NCI-H748 (cell line): ENCODE results near the gene TBC1D8.

ENCODE experiments used
- DNase-seq: peaks from one replicate; lab custom pipeline; 2025; ENCODE audit not compliant: unreplicated experiment; lab: John Stamatoyannopoulos, UW

TBC1D8 gene

DNA sequence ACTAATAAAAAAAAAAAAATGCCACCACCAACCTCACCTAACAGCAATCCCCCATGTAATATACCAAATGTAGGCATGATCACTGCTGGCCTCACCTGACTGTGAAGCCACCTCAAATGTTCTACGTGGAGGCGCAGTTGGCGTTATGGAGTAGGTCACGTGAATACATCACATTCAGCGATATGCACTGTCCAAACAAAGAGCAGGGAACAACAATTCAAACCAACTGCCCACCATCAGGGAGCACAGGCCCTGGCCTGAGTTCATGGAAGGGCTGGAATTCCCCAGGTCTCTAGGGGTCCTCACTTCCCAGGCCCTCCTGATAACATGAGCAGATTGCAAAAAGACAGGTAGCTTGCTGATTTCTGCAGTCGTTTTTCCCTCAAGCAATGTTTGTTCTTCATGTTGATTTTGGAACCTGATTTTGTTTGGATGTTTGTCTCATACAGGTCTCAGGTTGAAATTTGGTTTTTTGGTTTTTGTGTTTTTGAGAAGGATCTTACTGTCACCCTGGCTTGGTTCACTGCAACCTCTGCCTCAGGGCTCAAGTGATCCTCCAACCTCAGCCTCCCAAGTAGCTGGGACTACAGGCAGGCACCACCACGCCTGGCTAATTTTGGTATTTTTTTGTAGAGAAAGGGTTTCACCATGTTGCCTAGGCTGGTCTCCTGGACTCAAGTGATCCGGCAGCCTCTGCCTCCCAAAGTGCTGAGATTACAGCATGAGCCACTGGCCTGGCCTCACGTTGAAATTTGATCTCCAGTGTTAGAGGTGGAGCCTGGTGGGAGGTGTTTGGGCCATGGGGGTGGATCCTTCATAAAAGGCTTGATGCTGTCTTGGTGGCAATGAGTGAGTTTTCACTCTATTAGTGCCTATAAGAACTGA lies 15.5 kb downstream of the TBC1D8 start:
- peak; percentile 4 for DNase-seq

DNA sequence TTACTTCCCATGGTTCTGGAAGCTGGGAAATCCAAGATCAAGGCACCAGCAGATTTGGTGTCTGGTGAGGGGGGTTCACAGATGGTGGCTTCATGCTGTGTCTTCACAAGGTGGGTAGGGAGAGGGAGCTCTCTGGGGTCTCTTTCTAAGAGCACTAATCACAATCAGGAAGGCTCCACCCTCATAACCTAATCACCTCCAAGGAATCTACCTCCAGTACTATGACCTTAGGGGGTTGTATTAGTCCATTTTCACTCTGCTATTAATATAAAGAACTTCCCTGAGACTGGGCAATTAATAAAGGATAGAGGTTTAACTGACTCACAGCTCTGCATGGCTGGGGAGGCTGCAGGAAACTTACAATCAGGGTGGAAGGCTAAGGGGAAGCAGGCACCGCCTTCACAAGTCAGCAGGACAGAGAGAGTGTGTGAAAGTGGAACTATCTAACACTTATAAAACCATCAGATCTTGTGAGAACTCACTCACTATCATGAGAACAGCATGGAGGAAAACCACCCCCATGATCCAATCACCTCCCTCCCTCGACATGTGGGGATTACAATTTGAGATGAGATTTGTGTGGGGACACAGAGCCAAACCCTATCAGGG lies 17.6 kb downstream of the TBC1D8 start:
- no peak for DNase-seq

DNA sequence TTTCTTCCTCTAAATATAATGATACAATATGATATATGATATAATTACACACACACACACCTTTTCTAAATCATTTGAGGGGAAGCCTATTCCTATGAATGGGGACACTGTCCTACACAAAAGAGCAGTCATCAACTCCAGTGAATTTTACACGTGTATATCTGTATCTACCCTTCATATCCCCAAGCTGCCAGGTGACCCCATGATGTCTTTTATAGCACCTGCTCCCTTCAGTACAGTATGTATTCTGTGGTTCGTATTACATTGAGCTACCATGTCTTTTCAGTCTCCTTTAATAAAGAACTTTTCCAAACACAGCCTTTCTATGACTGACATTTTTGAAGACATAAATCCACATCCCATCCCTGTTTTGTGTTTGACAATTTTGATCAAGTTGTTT lies 19.0 kb downstream of the TBC1D8 start:
- DNase-seq: peak; percentile 5

DNA sequence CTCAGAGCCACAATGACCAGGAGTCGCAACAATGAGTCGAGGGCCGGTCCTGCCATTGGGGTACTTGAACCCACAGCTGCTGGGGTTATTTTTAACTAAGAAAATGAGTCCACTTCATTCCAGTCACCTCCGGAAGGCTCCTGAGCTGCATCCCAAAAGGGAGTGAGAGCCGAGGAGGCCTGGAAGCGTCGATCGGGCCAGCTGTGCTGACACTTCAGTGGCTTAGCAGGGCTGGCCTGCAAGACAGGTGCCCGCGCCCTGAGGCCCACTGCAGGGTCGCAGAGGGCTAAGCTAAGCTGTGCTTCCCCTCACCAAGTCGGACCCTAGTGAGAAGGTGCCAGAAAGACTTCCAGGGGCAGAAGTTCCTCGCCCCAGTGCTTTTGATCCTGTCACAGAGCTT lies 21.1 kb downstream of the TBC1D8 start:
- DNase-seq: no peak

DNA sequence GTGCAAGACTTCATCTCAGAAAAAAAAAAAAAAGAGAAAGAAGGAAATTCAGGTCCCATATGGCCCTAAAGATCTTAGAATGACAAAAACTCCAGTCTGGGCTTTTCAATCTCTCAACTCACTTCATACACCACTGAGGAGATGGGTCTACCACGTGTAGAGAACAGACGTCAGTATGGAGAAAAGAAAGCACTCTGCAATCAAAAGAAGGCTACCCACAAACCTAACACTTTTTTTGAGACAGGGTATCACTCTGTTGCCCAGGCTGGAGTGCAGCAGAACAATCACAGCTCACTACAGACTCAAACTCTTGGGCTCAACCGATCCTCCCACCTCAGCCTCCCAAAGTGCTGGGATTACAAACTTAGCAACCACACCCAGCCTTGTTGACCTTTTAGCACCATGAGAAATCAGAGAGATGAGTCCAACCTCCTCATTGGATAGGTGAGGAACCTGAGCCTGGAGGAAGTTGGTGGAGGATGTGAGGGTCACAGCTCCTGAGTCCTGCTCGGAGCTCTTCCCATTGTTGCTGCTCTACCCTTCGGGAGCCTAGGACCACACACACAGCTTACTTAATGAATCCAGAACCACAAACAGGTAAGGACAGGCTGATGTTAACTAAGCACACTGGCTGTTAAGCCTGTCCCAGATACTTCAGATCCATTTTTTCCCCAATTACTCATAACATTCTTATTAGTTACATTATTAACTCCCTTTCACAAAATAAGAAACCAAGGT lies 23.7 kb downstream of the TBC1D8 start:
- peak; percentile 1 for DNase-seq

DNA sequence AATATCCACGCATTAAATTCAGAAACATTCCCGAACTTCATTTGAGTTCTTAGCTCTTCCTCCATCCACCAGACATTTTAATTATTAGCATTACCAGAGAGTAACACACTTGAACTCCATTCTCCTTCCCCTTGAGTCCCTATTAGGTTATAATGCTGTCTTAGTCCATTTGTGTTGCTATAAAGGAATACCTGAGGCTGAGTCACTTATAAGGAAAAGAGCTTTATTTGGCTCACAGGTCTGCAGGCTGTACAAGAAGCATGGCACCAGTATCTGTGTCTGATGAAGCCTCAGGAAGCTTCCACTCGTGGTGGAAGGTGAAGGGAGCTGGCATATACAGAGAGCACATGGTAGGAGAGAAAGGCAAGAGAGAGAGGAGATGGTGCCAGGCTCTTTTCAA lies 25.4 kb downstream of the TBC1D8 start:
- DNase-seq: no peak

DNA sequence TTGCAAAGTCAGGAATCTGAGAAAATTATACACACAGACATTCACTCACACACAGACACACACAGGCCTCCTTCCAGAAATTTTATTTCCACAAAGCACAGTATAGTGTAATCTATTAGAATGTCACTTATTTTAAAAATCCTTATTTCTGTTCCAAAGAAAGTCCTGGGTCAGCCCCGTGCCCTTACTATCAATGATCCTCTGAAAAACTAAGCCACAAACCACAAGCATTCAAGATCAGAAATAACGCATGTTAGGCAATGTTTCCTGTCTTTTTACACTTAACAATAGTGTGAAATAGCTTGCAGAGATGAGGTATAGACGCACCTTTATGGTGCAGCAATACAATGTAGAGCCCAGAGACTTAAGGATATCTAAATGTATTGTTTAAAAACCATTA lies 25.8 kb downstream of the TBC1D8 start:
- DNase-seq: no peak

DNA sequence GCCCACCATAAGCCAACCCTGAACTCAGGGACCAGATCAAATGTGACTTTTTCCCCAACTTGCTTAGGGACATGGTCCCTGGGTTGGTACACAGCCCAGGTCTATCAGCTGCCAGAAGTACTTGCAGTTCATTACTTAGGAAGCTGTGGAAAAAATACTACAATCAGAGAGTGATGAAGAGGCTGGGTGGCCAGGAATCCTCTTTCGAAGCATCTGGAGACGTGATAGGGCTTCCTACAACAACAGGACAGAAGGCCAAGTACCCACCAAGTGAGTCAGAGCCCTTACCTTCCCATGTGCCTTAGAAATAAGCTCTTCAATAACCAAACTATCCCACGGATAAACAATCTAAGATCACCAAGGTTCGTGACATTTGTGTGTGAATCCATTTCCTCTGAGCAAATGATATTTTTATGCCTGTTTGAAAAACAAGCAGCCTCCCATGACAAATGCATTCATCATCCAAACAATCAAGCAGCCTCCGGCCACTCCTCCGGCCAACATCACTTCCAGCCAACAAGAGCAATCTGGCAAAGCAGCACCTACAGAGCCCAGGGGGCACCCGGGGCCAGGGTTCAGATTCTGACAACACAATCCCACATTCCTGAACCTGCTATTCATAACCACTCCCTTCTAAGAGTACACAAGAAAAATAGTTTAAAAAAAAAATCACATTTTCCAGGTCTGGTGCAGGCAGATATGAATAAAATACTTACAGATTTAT lies 26.4 kb downstream of the TBC1D8 start:
- DNase-seq: no peak

DNA sequence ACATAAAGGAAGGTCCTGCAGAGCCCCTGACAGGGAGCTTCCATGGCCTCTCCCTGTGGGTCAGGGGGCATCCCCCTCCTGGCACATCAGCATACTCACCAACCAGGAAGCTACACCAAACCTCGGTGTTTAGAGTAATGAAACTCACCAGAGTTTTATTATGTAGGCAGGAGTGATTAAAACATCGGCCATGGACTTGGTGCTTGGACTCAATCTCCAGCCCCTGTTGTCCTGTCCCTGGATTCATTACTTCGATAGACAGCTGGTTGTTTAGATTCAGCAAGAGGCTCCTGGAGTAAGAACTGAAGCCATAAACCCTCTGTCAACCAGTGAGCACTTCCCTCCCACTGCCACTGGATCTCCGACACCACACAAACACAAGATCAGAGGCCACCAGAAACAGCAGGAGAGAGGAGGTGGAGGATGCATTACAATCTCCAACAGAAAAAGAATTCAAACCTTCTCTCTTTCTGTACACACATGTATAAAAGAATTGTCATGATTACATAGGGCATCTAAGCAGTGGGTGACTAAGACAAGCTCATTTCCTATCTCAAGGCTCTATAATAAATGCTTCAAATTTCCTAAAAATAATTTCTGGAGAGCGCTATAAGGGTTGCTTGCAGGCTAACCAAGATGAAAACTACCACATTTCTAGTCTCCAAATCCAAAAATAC lies 27.2 kb downstream of the TBC1D8 start:
- no peak for DNase-seq

DNA sequence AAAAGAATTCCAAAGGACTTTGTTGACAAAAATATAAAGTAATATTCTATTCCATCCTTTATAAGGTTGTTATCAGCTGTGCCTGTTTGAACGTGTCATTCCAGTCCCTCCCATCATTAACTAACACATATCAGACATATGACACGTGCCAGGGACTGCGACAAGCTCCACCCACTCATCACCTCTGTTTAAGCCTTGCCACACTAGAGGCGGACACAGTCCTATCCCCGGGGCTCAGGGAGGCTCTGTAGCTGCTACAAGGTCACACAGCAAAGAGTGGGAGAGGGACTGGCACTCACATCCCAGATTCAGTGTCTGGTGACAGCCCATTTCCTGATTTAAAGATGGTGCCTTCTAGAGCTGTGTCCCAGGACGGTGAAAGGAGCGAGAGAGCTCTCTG lies 30.0 kb downstream of the TBC1D8 start:
- DNase-seq: peak; percentile 3

DNA sequence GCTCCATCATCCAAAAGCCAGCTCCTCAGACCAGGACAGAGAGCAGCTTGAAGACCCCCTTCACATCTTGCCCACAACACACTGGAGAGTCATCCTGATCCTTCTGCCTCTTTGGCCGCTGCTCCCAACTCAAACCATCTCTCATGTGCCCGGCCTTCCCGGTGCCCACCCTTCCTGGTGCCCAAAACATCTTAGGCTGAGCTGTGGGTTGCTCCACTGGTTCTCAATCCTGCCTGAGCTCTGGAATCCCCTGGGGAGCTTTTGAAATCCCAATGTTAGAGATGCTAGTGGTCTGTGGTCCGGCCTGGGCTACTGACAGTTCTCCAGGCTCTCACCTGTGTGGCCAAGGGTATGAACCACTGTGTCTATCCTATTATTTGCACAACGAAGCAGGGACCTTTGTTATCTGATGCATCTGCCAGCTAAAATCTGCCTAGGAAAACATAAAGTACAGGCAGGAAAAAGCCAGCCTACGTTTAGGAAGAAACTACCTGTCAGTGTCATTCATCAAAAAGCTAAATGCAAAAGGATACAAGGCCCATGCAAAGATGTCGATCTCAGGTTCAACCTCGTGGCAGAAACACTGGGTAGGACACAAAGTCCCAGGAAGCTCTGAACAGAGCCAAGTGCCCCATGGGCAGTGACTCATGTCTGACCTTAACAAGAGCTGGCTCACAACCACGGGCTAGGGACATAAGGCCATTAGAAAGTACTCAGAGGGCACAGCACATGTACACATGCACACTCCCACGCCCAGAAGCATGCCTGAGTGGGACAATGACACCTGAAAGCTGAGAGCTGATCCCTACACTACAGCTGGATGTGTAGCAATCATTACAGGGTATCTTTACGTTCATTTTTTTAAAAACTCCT lies 30.8 kb downstream of the TBC1D8 start:
- DNase-seq: peak; percentile 3

DNA sequence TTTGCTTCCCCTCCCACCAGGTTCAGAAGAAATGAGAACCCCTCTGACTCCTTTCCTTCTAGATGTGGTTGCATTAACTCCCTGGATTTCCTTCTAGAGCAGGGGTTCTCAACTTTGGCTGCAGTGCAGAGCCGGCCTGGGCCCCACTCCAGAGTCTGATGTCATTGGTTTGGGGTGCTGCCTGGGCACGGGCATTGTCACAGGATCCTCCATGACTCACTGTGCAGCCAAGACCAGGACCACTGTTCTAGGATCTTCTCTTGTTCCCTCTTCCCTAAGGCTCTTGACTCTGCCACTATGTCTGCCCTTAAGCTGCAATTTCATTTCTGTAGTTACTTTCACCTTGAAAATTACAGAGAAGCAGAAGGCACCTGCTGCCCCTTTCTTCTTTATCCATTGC lies 31.8 kb downstream of the TBC1D8 start:
- DNase-seq: no peak

DNA sequence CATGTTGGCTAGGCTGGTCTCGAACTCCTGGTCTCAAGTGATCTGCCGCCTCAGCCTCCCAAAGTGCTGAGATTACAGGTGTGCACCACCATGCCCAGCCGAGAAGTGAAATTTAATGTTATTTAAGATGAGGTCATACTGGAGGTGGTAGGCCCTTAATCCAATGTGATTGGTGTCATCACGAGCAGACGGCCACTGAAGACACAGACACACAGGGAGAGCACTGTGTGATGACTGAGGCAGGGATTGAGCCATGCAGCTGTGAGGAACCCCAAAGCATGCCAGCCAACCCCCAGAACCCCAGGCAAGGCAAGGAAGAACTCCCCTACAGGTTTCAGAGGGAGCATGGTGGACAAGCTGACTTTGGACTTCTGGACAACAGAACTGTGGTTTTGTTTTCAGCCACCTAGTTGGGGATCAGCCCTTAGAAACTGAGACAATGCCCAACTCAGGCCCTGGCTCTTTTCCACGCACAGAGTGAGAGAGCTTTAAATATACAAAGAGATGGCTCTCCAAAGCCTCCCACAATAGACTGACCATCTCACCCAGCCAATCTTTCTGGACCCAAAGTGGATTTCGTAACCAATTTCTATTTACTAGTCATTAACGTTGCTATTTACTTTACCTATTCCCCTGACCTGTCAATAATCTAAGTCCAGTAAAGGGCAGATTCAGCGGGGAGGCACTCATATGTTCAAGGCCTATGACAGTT lies 34.2 kb downstream of the TBC1D8 start:
- DNase-seq: peak; percentile 77

DNA sequence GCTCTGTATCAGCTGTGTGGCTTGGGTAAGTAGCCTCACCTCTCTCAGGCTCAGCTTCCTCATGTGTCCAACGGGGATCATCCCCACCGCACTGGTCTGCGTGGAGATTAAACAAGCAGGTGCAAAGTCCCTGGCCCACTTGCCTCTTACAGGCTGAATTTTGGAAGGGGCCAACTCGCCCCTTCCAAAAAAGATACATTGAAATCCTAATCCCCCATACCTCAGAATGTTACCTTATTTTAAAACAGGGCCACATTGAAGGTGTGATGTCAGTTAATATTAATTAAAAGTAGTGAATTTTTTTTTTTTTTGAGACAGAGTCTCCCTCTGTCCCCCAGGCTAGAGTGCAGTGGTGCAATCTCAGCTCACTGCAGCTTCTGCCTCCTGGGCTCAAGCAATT lies 34.8 kb downstream of the TBC1D8 start:
- DNase-seq: no peak

DNA sequence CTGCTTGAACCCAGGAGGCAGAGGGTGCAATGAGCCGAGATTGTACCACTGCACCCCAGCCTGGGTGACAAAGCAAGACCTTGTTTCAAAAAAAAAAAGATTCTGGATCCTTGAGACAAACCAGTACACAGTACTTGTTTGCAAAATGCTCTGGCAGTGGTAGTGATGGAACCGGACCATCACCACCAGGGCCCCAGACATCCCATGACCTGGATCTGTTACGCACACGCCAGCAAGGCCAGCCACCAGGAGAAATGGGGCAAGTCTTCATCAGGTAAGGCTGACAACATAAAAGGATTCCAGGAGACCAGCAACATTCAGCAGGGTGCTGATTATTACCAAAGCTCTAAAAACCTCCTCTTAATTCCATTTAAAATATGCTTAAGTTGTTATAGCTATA lies 35.5 kb downstream of the TBC1D8 start:
- no peak for DNase-seq

DNA sequence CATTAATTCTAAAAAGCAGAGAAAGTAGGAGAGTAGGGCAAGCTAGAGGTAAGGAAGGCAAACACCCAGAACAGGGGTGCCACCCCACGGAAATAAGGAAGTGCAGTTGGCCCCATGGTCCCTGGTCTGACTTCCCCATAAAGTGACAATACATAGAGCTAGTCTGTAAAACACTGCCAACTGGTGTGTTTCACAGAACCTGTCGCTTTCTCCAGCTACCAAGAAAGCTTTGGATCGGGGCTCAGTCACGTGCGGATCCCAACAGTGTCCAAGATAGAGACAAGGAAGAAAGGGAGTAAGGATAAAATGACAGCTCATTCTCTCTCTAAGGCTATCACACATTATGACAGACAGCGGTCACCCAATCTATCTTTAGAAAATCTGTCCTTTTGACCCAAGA lies 36.4 kb downstream of the TBC1D8 start:
- DNase-seq: no peak

DNA sequence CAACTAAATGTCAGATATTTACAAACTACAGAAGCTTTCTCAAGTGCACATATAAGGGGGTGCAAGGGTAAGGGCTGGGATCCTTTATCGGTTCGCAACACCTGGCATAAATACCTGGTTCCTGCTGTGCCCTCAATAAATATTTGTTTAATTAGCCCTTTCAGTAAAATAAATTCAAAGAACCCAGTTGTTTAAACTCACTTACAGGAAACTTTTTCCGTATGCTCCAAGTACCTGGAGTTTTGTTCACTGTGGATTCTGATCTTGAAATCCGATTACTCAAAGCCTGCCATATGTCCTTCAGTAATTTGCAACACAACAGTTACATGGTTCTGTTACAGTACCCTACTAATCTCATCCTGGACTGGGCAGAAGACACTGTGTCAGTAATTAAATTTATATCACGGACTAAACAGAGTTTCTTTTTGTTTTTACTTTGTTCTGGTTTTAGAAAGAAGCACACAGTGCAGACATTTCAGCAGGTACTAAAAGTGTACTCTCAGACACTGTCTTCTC lies 36.9 kb downstream of the TBC1D8 start:
- peak; percentile 51 for DNase-seq

DNA sequence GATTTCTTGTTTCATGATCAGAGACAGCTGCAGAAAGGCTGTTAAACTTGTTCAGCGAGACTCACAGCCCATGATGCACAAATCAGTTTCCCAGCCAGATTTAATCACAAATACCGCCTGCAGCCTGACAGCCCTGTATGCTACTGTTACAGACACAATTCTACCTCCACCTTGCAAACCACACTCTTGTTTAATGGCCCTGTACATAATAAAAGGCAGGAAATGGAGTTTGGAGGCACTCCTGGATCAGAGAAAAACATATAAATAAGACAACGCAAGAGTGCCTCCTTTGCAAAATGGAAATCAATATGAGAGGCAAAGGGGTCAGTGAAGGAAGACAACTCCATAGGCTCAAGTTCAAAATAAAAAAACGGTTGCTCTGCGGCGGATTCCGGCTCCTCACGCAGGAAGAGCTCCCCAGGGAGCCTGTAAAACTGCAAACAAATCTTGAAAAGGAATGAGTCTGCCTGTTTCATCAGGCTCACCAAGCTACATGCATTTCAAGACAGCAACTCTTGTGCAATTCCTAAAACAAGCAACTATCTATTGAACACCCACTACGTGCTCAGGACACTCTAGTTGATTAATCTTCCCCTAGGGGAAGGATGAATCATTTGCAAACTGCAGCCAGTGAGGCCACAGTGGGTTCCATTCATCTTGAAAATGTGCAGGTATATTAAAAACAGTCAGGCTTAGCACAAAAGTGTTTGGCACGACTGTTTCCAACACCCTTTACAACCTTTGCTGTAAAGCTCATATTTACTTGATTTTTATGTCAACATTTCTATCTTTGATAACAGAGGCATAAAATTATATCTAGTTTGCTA lies 37.5 kb downstream of the TBC1D8 start:
- peak; percentile 78 for DNase-seq
